Measurements from ENCODE around the gene SORBS2. TPM values are rescaled to one million over a fixed set of nuclear protein-coding genes. Genes with fewer than 3 reads are reported as not detected.

SORBS2 gene
- total RNA-seq, 1 donor from 2014 or later: not detected

GRCh38 chr4:185683896-185684295 lies 128.1 kb downstream of the SORBS2 start:
- ChIA-PET CTCF (no interaction called here), POLR2A (no interaction called here)
- Mint-ChIP-seq H3K27ac (no peak overlapping the region), H3K9me3 (no peaks in the 10 kb centered on the region), H3K4me3 (no peak overlapping the region), H3K4me1 (no peaks in the 10 kb centered on the region), H3K27me3 (peaks cover 15% of the 10 kb centered on the region), H3K36me3 (ENCODE audit: low read depth) (no peaks in the 10 kb centered on the region)
- DNase-seq (no peak), ATAC-seq (ENCODE audit: low read depth) (no peak)
- intact Hi-C loops (cut with micrococcal nuclease): no loop called here
- TF ChIP-seq CTCF (IDR thresholded peaks at IDR 0.05): no peak

GRCh38 chr4:185683222-185683621 lies 128.8 kb downstream of the SORBS2 start:
- Mint-ChIP-seq H3K27me3 (peaks cover 15% of the 10 kb centered on the region), H3K36me3 (ENCODE audit: low read depth) (no peaks in the 10 kb centered on the region), H3K9me3 (no peaks in the 10 kb centered on the region), H3K27ac (no peak overlapping the region), H3K4me1 (no peaks in the 10 kb centered on the region), H3K4me3 (no peak overlapping the region)
- CTCF ChIA-PET: no interaction called here
- POLR2A ChIA-PET: no interaction called here
- TF ChIP-seq CTCF (IDR thresholded peaks at IDR 0.05): no peak
- ATAC-seq (ENCODE audit: low read depth) (no peak), DNase-seq (no peak)
- intact Hi-C loops (cut with micrococcal nuclease): no loop called here

GRCh38 chr4:185682236-185682635 lies 129.8 kb downstream of the SORBS2 start:
- TF ChIP-seq CTCF (IDR thresholded peaks at IDR 0.05): no peak
- CTCF ChIA-PET: no interaction called here
- Mint-ChIP-seq H3K27ac (no peak overlapping the region), H3K4me3 (no peak overlapping the region), H3K27me3 (peaks cover 12% of the 10 kb centered on the region), H3K4me1 (no peaks in the 10 kb centered on the region), H3K36me3 (ENCODE audit: low read depth) (no peaks in the 10 kb centered on the region), H3K9me3 (no peaks in the 10 kb centered on the region)
- POLR2A ChIA-PET: no interaction called here
- no peak for DNase-seq
- intact Hi-C loops (cut with micrococcal nuclease): no loop called here
- ATAC-seq (ENCODE audit: low read depth): no peak

- ChIA-PET POLR2A (no interaction called here), CTCF (no interaction called here)
- H3K27me3 Mint-ChIP-seq: peaks cover 14% of the 10 kb centered on the region
- H3K36me3 Mint-ChIP-seq (ENCODE audit: low read depth): no peaks in the 10 kb centered on the region
- no peak for TF ChIP-seq CTCF (IDR thresholded peaks at IDR 0.05)
- DNase-seq (no peak), ATAC-seq (ENCODE audit: low read depth) (no peak)
- H3K27ac Mint-ChIP-seq: no peak overlapping the region
- no peaks in the 10 kb centered on the region for H3K4me1 Mint-ChIP-seq
- no peaks in the 10 kb centered on the region for H3K9me3 Mint-ChIP-seq
- intact Hi-C loops (cut with micrococcal nuclease): no loop called here
- no peak overlapping the region for H3K4me3 Mint-ChIP-seq
These were observed 130.4 kb downstream of the SORBS2 start for GRCh38 chr4:185681604-185682003.

- Mint-ChIP-seq H3K9me3 (no peaks in the 10 kb centered on the region), H3K27ac (no peak overlapping the region), H3K27me3 (peaks cover 14% of the 10 kb centered on the region), H3K4me3 (no peak overlapping the region), H3K36me3 (ENCODE audit: low read depth) (no peaks in the 10 kb centered on the region), H3K4me1 (no peaks in the 10 kb centered on the region)
- TF ChIP-seq CTCF (IDR thresholded peaks at IDR 0.05): no peak
- ATAC-seq (ENCODE audit: low read depth) (no peak), DNase-seq (no peak)
- CTCF ChIA-PET: no interaction called here
- POLR2A ChIA-PET: no interaction called here
- intact Hi-C loops (cut with micrococcal nuclease): no loop called here
These were observed 131.4 kb downstream of the SORBS2 start for GRCh38 chr4:185680617-185681016.

All from activated B cell treated with CpG ODN at 0.5 μM for 24 hours (primary cell).